ENCODE data around the gene SLC25A21.

SLC25A21 gene

DNA sequence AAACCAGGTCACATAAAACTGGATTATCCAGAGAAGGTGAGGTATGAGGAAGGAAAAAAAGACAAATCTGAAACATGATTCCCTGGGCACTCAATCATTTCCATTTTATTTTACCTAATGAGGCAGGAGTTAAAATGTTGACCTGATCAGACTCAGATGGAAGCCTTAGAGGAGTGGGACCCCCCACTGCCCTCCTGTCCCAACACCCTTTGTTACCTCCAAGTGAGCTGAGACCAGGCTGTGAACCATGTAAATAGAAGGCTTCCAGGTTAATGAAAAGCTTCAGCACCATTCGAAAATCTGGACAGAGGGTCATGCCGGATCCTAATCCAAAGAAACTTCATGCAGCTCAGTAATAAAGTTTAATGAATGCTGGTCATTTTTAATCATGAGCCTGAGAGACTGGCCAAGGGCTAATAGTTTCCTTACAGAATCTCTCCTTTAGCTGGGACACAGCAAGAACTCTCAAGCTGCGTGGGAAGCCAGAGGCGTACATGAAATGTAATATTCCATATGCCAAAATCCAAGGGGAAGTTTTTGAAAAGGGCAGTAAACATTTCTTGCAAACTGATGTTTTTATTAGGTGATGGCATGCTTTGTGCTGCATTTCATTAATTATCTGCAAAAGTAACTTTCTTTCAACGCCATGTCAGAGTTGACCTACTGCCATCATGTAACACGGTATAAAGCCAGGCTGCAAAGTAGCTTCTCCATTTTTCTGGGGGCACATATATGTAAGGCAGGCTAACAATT lies 327.8 kb downstream of the SLC25A21 start:
- no peak for TF ChIP-seq CEBPB (IDR thresholded peaks at IDR 0.05)
- TF ChIP-seq CREB1 (IDR thresholded peaks at IDR 0.05; ENCODE audit: low read depth), result no peak
- TF ChIP-seq REST (IDR thresholded peaks at IDR 0.05; ENCODE audit: low read depth), result no peak
- no peak for TF ChIP-seq YY1 (IDR thresholded peaks at IDR 0.05; ENCODE audit: low read depth)
- no peak for TF ChIP-seq EGR1 (IDR thresholded peaks at IDR 0.05)
- TF ChIP-seq EP300 (IDR thresholded peaks at IDR 0.05; ENCODE audit: borderline replicate concordance), result no peak
- TF ChIP-seq USF1 (IDR thresholded peaks at IDR 0.05), result no peak
- TF ChIP-seq, protein P1, sequence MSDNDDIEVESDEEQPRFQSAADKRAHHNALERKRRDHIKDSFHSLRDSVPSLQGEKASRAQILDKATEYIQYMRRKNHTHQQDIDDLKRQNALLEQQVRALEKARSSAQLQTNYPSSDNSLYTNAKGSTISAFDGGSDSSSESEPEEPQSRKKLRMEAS (IDR thresholded peaks at IDR 0.05), result no peak
- no peak for TF ChIP-seq RAD21 (IDR thresholded peaks at IDR 0.05; ENCODE audit: low read depth)
- no peak for TF ChIP-seq TCF12 (IDR thresholded peaks at IDR 0.05; ENCODE audit: low read depth)
- TF ChIP-seq TEAD4 (IDR thresholded peaks at IDR 0.05), result no peak
- TF ChIP-seq TAF1 (IDR thresholded peaks at IDR 0.05; ENCODE audit: low read depth), result no peak
- TF ChIP-seq NFIC (IDR thresholded peaks at IDR 0.05), result no peak
- TF ChIP-seq ZBTB7A (IDR thresholded peaks at IDR 0.05; ENCODE audit: low read depth), result no peak
- no peak for TF ChIP-seq FOXM1 (IDR thresholded peaks at IDR 0.05; ENCODE audit: borderline replicate concordance, low read depth)

GRCh38 chr14:36843410-36843809 lies 329.0 kb downstream of the SLC25A21 start:
- TF ChIP-seq NFIC (IDR thresholded peaks at IDR 0.05), result no peak
- no peak for TF ChIP-seq EGR1 (IDR thresholded peaks at IDR 0.05)
- no peak for TF ChIP-seq ZBTB7A (IDR thresholded peaks at IDR 0.05; ENCODE audit: low read depth)
- TF ChIP-seq REST (IDR thresholded peaks at IDR 0.05; ENCODE audit: low read depth), result no peak

GRCh38 chr14:36835128-36835527 lies 337.3 kb downstream of the SLC25A21 start:
- no peak for TF ChIP-seq CEBPB (IDR thresholded peaks at IDR 0.05)
- TF ChIP-seq ZBTB7A (IDR thresholded peaks at IDR 0.05; ENCODE audit: low read depth), result no peak
- TF ChIP-seq TEAD4 (IDR thresholded peaks at IDR 0.05), result no peak; the same call in 1 of the 2 replicates
- TF ChIP-seq FOXM1 (IDR thresholded peaks at IDR 0.05; ENCODE audit: borderline replicate concordance, low read depth), result no peak
- TF ChIP-seq REST (IDR thresholded peaks at IDR 0.05; ENCODE audit: low read depth), result no peak
- TF ChIP-seq, protein P1 (IDR thresholded peaks at IDR 0.05), result no peak
- TF ChIP-seq RAD21 (IDR thresholded peaks at IDR 0.05; ENCODE audit: low read depth), result no peak
- TF ChIP-seq TAF1 (IDR thresholded peaks at IDR 0.05; ENCODE audit: low read depth), result no peak
- no peak for TF ChIP-seq YY1 (IDR thresholded peaks at IDR 0.05; ENCODE audit: low read depth)

- TF ChIP-seq USF1 (IDR thresholded peaks at IDR 0.05) (no peak), CREB1 (IDR thresholded peaks at IDR 0.05; ENCODE audit: low read depth) (no peak), RAD21 (IDR thresholded peaks at IDR 0.05; ENCODE audit: low read depth) (no peak), TCF12 (IDR thresholded peaks at IDR 0.05; ENCODE audit: low read depth) (no peak)
- TF ChIP-seq, protein P1 (IDR thresholded peaks at IDR 0.05), result no peak
These were observed 338.1 kb downstream of the SLC25A21 start for GRCh38 chr14:36834293-36834692.
